Measurements from ENCODE around the gene RYR2.

GRCh38 chr1:237677979-237678378 lies 636.0 kb downstream of the RYR2 start:
- TF ChIP-seq SP1 (IDR thresholded peaks at IDR 0.05) (no peak), ARNT (IDR thresholded peaks at IDR 0.05) (no peak), FOXK2 (IDR thresholded peaks at IDR 0.05) (no peak), NFRKB (IDR thresholded peaks at IDR 0.05) (no peak)

Measured in HEK293T (cell line).